Gastrocnemius medialis (tissue), 4 donors: ENCODE results near the gene ACTBL2.

Experiments
- POLR2A ChIP-seq, 2 donors: fragments of 450-650 bp; IDR thresholded peaks; one replicate each; pipeline ENCODE4 v1.6.1; 2017; ENCODE audit warnings: antibody characterized with exemption in 2 of 2, mild to moderate bottlenecking in 2 of 2, moderate library complexity in 2 of 2
- TF ChIP-seq, protein P1 (sequence below), 5 experiments: fragments of 450-650 bp in 3 of 5; fragments of 200-600 bp in 2 of 5; sonication (generic) in 2 of 5; IDR thresholded peaks in 4 of 5; conservative IDR thresholded peaks in 1 of 5; 1 replicate in 4 of 5; 2 replicates in 1 of 5; pipeline ENCODE4 v1.5.1; 2016 to 2019; ENCODE audit warnings: antibody characterized with exemption in 5 of 5, mild to moderate bottlenecking in 3 of 5, moderate library complexity in 3 of 5

DNA sequence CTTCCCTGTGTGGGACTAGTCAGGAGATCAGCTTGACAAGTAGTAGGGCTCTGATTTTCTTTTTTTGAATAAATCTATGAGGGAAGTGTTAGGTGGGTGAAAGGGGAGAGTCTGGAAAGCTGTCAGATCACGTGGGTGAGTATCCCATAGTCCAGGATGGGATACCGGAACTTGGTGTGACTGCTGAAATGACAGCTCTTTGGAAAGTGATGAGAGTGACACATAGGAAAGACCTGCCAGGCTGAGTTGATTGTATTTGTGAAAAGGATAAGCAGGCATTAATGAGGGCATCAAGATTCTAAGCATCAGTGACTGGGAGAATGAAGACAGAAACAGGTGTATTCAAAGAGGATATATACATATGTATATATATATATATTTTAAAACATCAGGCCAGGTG lies 35.6 kb downstream of the ACTBL2 start:
- TF ChIP-seq, protein P1, sequence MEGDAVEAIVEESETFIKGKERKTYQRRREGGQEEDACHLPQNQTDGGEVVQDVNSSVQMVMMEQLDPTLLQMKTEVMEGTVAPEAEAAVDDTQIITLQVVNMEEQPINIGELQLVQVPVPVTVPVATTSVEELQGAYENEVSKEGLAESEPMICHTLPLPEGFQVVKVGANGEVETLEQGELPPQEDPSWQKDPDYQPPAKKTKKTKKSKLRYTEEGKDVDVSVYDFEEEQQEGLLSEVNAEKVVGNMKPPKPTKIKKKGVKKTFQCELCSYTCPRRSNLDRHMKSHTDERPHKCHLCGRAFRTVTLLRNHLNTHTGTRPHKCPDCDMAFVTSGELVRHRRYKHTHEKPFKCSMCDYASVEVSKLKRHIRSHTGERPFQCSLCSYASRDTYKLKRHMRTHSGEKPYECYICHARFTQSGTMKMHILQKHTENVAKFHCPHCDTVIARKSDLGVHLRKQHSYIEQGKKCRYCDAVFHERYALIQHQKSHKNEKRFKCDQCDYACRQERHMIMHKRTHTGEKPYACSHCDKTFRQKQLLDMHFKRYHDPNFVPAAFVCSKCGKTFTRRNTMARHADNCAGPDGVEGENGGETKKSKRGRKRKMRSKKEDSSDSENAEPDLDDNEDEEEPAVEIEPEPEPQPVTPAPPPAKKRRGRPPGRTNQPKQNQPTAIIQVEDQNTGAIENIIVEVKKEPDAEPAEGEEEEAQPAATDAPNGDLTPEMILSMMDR (IDR thresholded peaks at IDR 0.05 in 4 of 5, conservative IDR thresholded peaks at IDR 0.05 in 1 of 5), result no peak
- TF ChIP-seq POLR2A (IDR thresholded peaks at IDR 0.05), result no peak
